ENCODE measurements around the gene FBXL7.

Gene FBXL7

GRCh38 chr5:15966066-15966640 is 466.2 kb downstream of the FBXL7 start:
- FAIRE-seq, result no peak

GRCh38 chr5:15966651-15967050 is 466.7 kb downstream of the FBXL7 start:
- FAIRE-seq, result no peak

GRCh38 chr5:15968993-15969392 is 469.0 kb downstream of the FBXL7 start:
- FAIRE-seq, result no peak

- no peak for FAIRE-seq
Measured at GRCh38 chr5:15977851-15978250, 477.9 kb downstream of the FBXL7 start.

GRCh38 chr5:15980835-15981234 is 480.9 kb downstream of the FBXL7 start:
- FAIRE-seq, result no peak

GRCh38 chr5:15983392-15983791 is 483.4 kb downstream of the FBXL7 start:
- FAIRE-seq, result no peak

All from A204.1 (cell line).